ENCODE measurements around the gene RICTOR. TPM values are rescaled to one million over a fixed set of nuclear protein-coding genes. Genes with fewer than 3 reads are reported as not detected.

The RICTOR gene
- total RNA-seq, 1 donor from 2014 or later: 51.1 TPM

- Histone ChIP-seq H3K27me3 (no peaks in the 10 kb centered on the region), H3K4me3 (no peak overlapping the region), H3K9me3 (peaks cover 3% of the 10 kb centered on the region), H3K4me1 (peaks cover 4% of the 10 kb centered on the region), H3K27ac (no peak overlapping the region), H3K36me3 (no peaks in the 10 kb centered on the region)
- no peak for ATAC-seq
- intact Hi-C loops (cut with DNase I): no loop called here
- DNase-seq: no peak
- TF ChIP-seq, protein P1, sequence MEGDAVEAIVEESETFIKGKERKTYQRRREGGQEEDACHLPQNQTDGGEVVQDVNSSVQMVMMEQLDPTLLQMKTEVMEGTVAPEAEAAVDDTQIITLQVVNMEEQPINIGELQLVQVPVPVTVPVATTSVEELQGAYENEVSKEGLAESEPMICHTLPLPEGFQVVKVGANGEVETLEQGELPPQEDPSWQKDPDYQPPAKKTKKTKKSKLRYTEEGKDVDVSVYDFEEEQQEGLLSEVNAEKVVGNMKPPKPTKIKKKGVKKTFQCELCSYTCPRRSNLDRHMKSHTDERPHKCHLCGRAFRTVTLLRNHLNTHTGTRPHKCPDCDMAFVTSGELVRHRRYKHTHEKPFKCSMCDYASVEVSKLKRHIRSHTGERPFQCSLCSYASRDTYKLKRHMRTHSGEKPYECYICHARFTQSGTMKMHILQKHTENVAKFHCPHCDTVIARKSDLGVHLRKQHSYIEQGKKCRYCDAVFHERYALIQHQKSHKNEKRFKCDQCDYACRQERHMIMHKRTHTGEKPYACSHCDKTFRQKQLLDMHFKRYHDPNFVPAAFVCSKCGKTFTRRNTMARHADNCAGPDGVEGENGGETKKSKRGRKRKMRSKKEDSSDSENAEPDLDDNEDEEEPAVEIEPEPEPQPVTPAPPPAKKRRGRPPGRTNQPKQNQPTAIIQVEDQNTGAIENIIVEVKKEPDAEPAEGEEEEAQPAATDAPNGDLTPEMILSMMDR (IDR thresholded peaks at IDR 0.05): no peak
These were observed 43.2 kb downstream of the RICTOR start for GRCh38 chr5:39031041-39031440.

- DNase-seq: no peak
These were observed 48.7 kb downstream of the RICTOR start for GRCh38 chr5:39025456-39025855.

GRCh38 chr5:39024884-39025283, 49.3 kb downstream of the RICTOR start:
- TF ChIP-seq, protein P1 (IDR thresholded peaks at IDR 0.05): no peak
- no peak for DNase-seq
- Histone ChIP-seq H3K9me3 (peaks cover 3% of the 10 kb centered on the region), H3K27me3 (no peaks in the 10 kb centered on the region), H3K4me3 (no peak overlapping the region), H3K27ac (no peak overlapping the region), H3K4me1 (peaks cover 3% of the 10 kb centered on the region), H3K36me3 (peaks cover 11% of the 10 kb centered on the region)
- no peak for ATAC-seq
- intact Hi-C loops (cut with DNase I): no loop called here

More at GRCh38 chr5:39025456-39025855, 48.7 kb downstream of the RICTOR start:
- H3K36me3 ChIP-seq: peaks cover 6% of the 10 kb centered on the region
- peaks cover 3% of the 10 kb centered on the region for H3K4me1 ChIP-seq
- H3K27ac ChIP-seq: no peak overlapping the region
- ATAC-seq: peak; percentile 40
- TF ChIP-seq, protein P1 (IDR thresholded peaks at IDR 0.05): no peak
- intact Hi-C loops (cut with DNase I): no loop called here
- no peaks in the 10 kb centered on the region for H3K27me3 ChIP-seq
- H3K9me3 ChIP-seq: peaks cover 3% of the 10 kb centered on the region
- no peak overlapping the region for H3K4me3 ChIP-seq

DNA sequence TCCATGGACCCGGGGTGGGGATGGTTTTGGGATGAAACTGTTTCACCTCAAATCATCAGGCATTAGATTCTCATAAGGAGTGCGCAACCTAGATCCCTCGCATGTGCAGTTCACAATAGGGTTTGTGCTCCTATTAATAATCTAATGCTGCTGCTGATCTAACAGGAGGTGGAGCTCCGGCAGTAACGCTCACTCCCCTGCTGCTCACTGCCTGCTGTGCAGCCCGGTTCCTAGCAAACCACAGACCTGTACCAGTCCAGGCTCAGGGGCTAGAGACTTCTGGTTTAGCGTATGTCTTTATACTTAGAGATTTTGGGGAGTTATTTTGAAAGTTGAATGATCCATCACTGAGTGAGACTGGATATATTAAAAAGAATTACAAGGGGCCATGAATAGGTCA, 50.2 kb downstream of the RICTOR start:
- no peak for DNase-seq
- intact Hi-C loops (cut with DNase I): no loop called here

DNA sequence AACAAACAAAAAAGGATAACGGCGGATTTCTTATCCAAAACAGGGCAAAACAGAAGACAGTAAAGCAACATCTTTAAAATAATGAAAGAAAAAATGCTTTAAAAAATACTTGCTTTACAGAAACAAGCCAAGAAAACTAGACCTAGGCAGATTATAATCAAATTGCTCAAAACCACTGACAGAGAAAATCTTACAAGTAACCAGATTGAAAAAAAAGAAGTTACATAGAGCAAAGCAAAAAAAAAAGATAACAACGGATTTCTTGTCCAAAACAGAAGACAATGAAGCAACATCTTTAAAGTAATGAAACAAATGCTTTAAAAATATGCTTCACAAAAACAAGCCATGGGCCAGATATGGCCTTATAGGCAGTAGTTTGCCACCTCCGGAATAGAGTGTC, 51.1 kb downstream of the RICTOR start:
- H3K27ac ChIP-seq: no peak overlapping the region
- DNase-seq: no peak
- TF ChIP-seq, protein P1 (IDR thresholded peaks at IDR 0.05): no peak
- peaks cover 3% of the 10 kb centered on the region for H3K9me3 ChIP-seq
- H3K4me3 ChIP-seq: no peak overlapping the region
- ATAC-seq: no peak
- H3K36me3 ChIP-seq: peaks cover 26% of the 10 kb centered on the region
- no peaks in the 10 kb centered on the region for H3K27me3 ChIP-seq
- intact Hi-C loops (cut with DNase I): no loop called here
- peaks cover 3% of the 10 kb centered on the region for H3K4me1 ChIP-seq

More for the DNA sequence above, 50.2 kb downstream of the RICTOR start:
- peaks cover 3% of the 10 kb centered on the region for H3K4me1 ChIP-seq
- no peak overlapping the region for H3K27ac ChIP-seq
- peaks cover 19% of the 10 kb centered on the region for H3K36me3 ChIP-seq
- TF ChIP-seq, protein P1 (IDR thresholded peaks at IDR 0.05): no peak
- peaks cover 3% of the 10 kb centered on the region for H3K9me3 ChIP-seq
- ATAC-seq: no peak
- H3K4me3 ChIP-seq: no peak overlapping the region
- H3K27me3 ChIP-seq: no peaks in the 10 kb centered on the region

GRCh38 chr5:39022151-39022550, 52.0 kb downstream of the RICTOR start:
- intact Hi-C loops (cut with DNase I): no loop called here
- no peaks in the 10 kb centered on the region for H3K9me3 ChIP-seq

More at GRCh38 chr5:39022151-39022550, 52.0 kb downstream of the RICTOR start:
- no peak overlapping the region for H3K27ac ChIP-seq
- H3K4me3 ChIP-seq: no peak overlapping the region
- peaks cover 36% of the 10 kb centered on the region for H3K36me3 ChIP-seq
- H3K4me1 ChIP-seq: peaks cover 3% of the 10 kb centered on the region
- TF ChIP-seq, protein P1 (IDR thresholded peaks at IDR 0.05): no peak
- H3K27me3 ChIP-seq: no peaks in the 10 kb centered on the region
- no peak for DNase-seq
- no peak for ATAC-seq

Data from upper lobe of right lung (tissue), 1 donor.